Central memory CD8-positive, alpha-beta T cell (primary cell): ENCODE results near the gene S100Z.
"Not testable (repeated sequence)": the region's sequence is repeated elsewhere in the genome, so short reads cannot be mapped to it uniquely, and the experiment has no call there.

Experiments used
- ATAC-seq: fragments of 150-1000 bp; cut with Tn5 transposase; replicated peaks from 2 replicates; pipeline ENCODE4 v1.10.0; 2022; ENCODE audit warnings: mild to moderate bottlenecking, moderate FRiP score, moderate number of reproducible peaks; ENCODE audit not compliant: poor library complexity, severe bottlenecking; ENCODE audit errors: extremely low read depth
- DNase-seq, 2 donors: peaks; one replicate each; pipeline ENCODE4 v3.0.0; 2021; ENCODE audit warnings: low spot score in 2 of 2
- H3K27ac Mint-ChIP-seq: one replicate; pipeline ENCODE4 v1.8.0; 2022; ENCODE audit warnings: low read depth, mild to moderate bottlenecking, moderate library complexity, mixed read lengths
- H3K27me3 Mint-ChIP-seq: one replicate; pipeline ENCODE4 v1.8.0; 2022; ENCODE audit warnings: mixed read lengths
- H3K36me3 Mint-ChIP-seq: one replicate; pipeline ENCODE4 v1.8.0; 2022; ENCODE audit warnings: mild to moderate bottlenecking, moderate library complexity, mixed read lengths; ENCODE audit not compliant: insufficient read depth
- H3K4me1 Mint-ChIP-seq: one replicate; pipeline ENCODE4 v1.8.0; 2022; ENCODE audit warnings: mixed read lengths
- H3K4me3 Mint-ChIP-seq: one replicate; pipeline ENCODE4 v1.8.0; 2022; ENCODE audit warnings: mild to moderate bottlenecking, moderate library complexity, mixed read lengths
- H3K9me3 Mint-ChIP-seq: one replicate; pipeline ENCODE4 v1.8.0; 2022; ENCODE audit warnings: mixed read lengths

The S100Z gene

DNA sequence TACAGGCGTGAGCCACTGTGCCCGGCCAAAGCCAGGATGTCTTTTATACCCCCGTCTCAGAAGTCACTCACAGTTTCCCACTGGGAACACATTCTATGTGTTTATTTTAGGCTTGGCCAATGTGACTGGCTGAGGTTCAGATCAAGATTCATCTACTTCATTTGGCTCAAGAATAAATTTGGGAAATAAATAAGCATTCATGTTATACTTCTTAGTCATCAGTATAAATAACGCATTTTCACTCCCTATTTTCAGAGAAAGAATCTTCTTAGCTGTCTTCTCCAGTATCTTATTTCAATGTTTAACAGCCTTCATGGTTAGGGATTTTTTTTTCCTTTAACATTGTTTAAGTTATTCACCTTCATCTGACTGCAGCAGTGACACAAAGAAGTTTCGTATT, 11.8 kb downstream of the S100Z start:
- Mint-ChIP-seq H3K9me3 (no peaks in the 10 kb centered on the region), H3K4me3 (no peak overlapping the region), H3K36me3 (no peaks in the 10 kb centered on the region), H3K27ac (no peak overlapping the region), H3K4me1 (peaks cover 3% of the 10 kb centered on the region), H3K27me3 (no peaks in the 10 kb centered on the region)
- no peak for DNase-seq
- ATAC-seq: no peak

DNA sequence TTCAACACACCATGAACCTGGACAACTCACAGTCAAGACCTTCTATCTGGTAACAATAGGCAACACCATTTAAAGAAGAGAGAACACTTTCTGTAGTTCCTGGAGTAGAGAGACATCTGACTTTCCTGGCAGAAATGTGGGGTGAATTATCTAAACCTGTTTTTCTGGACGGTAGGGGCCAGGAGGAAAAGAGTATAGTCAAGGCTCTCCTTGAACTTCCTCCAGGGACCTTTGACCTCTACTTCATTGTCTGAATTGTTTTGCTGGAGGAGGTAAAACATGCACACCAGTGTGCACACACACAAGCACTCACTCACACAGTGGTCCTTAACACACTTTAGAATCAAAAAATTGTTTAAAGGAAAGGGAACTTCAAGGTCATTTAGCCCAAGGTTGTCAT, 13.2 kb downstream of the S100Z start:
- Mint-ChIP-seq H3K27me3 (no peaks in the 10 kb centered on the region), H3K9me3 (no peaks in the 10 kb centered on the region), H3K4me1 (no peaks in the 10 kb centered on the region), H3K36me3 (no peaks in the 10 kb centered on the region), H3K27ac (no peak overlapping the region), H3K4me3 (no peak overlapping the region)
- ATAC-seq: no peak
- DNase-seq: no peak

DNA sequence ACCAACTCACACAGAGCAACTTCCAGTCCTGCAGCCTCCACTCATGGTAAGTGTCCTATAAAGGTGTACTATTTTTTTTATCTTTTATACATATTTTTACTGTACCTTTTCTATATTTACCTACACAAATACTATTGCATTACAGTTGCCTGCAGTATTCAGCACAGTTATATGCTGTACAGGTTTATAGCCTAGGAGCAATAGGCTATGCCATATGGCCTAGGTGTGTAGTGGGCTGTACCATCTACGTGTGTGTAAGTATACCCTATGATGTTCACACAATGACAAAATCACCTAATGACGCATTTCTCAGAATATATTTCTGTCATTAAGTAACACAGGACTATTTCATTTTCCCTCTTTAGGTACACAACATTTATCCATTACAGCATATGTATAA, 16.7 kb downstream of the S100Z start:
- Mint-ChIP-seq H3K27ac (no peak overlapping the region), H3K27me3 (no peaks in the 10 kb centered on the region), H3K36me3 (no peaks in the 10 kb centered on the region), H3K9me3 (no peaks in the 10 kb centered on the region), H3K4me3 (no peak overlapping the region), H3K4me1 (no peaks in the 10 kb centered on the region)
- DNase-seq: no peak
- ATAC-seq: no peak

DNA sequence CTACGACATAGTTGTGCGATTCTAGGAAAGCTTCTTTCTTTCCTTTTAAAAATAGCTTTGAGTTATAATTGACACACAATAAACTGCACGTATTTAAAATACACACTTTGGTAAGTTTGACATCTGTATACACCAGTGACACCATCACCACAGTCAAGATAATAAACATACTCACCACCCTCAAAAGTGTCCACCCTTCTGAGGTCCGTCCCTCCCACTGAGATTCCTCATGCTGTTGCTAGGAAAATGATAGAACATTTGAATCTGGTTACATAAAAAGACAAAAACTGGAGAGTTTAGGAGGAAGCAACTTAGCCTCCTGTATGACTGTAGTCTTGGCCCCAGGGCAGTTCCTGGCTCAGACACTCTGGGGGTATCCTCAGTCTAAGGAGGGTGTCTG, 17.2 kb downstream of the S100Z start:
- H3K4me3 Mint-ChIP-seq: no peak overlapping the region
- DNase-seq (no peak), ATAC-seq (no peak)
- H3K27ac Mint-ChIP-seq: no peak overlapping the region
- no peaks in the 10 kb centered on the region for H3K36me3 Mint-ChIP-seq
- no peaks in the 10 kb centered on the region for H3K4me1 Mint-ChIP-seq
- no peaks in the 10 kb centered on the region for H3K27me3 Mint-ChIP-seq
- no peaks in the 10 kb centered on the region for H3K9me3 Mint-ChIP-seq

DNA sequence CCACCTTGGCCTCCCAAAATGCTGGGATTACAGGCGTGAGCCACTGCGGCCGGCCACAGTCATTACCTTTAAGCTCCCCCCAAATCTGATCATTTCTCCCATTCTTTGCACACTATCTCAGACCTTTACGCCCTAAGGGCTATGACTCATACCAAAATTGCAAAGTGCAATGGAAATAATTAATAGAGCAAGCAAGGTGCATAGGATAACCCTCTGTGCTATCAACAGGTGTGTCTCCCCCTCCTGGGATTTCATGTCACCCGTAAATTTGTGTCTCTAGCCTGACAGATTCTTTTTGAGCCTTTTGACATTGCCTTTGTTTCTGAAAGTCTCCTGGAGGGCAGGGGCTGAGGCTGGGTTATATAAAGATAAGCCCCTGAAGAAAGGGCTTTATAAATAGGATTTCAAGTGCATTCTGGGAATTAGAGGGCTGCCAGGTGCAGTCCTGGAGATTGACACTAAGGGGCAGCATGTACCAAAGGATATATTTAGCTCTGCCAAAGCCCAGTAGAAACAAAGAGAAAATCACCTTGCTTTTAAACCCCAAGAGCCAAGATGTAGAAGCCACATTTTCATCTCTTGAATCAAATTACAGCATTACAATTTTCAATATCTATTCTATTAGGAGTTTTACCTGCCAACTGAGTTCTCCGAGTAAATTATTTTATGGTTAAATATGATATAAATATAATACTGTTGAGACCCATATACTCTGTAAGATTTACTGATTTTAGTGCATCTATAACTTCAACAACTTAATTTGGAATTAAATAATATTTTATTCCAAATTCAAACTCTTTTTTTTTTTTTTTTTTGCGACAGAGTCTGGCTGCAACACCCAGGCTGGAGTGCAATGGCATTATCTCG, 18.2 kb downstream of the S100Z start:
- no peaks in the 10 kb centered on the region for H3K4me1 Mint-ChIP-seq
- no peaks in the 10 kb centered on the region for H3K9me3 Mint-ChIP-seq
- H3K27me3 Mint-ChIP-seq: no peaks in the 10 kb centered on the region
- no peak overlapping the region for H3K4me3 Mint-ChIP-seq
- no peak overlapping the region for H3K27ac Mint-ChIP-seq
- DNase-seq (peak; percentile 27 to 43), ATAC-seq (no peak)
- H3K36me3 Mint-ChIP-seq: no peaks in the 10 kb centered on the region

DNA sequence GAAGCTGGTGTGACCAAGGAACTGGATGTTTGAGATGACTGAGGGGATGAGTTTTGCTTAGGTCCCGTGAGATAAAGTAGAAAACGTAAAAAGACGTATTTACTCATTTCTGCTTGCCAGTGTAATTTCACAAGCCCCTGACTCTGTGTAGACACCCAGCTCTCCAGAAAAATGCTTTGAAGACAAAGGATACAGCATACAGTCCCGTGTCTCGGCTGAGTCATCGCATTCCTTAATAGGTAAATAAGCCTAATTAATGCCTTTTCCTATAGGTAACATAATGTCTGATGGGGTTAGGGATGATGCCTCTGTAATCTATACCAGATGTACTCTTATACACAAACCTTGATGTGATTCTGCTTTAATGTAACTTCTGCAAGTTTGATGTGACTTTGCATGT, 20.2 kb downstream of the S100Z start:
- no peak for DNase-seq
- no peak overlapping the region for H3K4me3 Mint-ChIP-seq
- no peaks in the 10 kb centered on the region for H3K4me1 Mint-ChIP-seq
- no peaks in the 10 kb centered on the region for H3K9me3 Mint-ChIP-seq
- no peak overlapping the region for H3K27ac Mint-ChIP-seq
- no peaks in the 10 kb centered on the region for H3K36me3 Mint-ChIP-seq
- no peaks in the 10 kb centered on the region for H3K27me3 Mint-ChIP-seq
- no peak for ATAC-seq

DNA sequence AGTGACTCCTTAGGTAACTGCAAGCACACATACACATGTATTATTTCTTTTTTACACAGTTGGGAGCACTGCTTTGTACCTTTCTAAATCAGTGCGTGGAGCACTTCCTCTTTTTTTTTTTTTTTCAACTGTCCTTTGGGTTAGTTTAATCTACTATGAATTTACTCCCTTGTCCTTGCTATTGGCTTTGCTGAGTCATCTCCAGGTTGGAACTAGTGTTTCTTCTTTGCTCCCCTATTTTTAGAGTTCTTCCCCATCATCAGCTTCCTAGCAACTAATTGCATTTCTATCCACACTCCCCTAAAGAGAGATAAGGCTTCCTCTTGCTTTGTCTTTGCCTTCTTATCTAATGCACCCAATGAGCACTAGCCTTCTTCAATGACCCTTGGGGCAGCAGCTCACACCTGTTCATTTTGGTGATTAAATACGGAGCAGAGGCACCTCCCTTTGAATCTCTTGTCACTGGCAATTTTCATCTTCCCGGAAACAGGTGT, 24.3 kb downstream of the S100Z start:
- DNase-seq: no peak
- H3K27ac Mint-ChIP-seq: no peak overlapping the region

DNA sequence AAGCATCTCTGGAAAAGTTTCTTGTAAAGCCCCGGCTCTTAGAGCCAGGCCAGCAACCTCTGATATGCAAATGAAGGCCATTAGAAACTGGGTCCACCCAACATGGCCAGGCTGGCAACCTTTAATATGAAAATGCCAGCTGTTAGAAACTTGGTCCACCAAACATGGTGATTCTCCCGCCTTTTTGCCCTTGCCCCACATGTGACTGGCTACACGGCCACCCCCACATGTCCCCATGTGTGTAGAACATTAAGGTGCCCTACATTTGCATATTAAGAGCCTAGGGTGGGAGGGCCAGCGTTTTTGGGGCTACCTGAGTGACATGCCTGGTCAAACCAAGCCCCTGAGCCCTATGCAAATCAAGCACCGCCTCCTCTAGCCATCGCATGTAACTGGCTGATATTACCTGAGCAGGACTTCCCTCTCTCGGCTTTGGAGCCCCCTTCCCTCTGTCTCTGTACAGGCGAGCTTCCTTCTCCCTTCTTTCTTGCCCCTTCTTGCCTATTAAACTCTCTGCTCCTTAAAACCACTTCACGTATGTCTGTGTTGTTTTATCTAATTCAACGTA, 39.0 kb downstream of the S100Z start:
- H3K27me3 Mint-ChIP-seq: peaks cover 62% of the 10 kb centered on the region
- no peak overlapping the region for H3K4me3 Mint-ChIP-seq
- H3K27ac Mint-ChIP-seq: no peak overlapping the region
- no peaks in the 10 kb centered on the region for H3K9me3 Mint-ChIP-seq
- no peak for ATAC-seq
- no peak for DNase-seq
- peaks cover 5% of the 10 kb centered on the region for H3K4me1 Mint-ChIP-seq
- peaks cover 2% of the 10 kb centered on the region for H3K36me3 Mint-ChIP-seq

More for the DNA sequence above, 24.3 kb downstream of the S100Z start:
- no peaks in the 10 kb centered on the region for H3K9me3 Mint-ChIP-seq
- no peak for ATAC-seq
- no peak overlapping the region for H3K4me3 Mint-ChIP-seq
- no peaks in the 10 kb centered on the region for H3K4me1 Mint-ChIP-seq
- no peaks in the 10 kb centered on the region for H3K27me3 Mint-ChIP-seq
- no peaks in the 10 kb centered on the region for H3K36me3 Mint-ChIP-seq

DNA sequence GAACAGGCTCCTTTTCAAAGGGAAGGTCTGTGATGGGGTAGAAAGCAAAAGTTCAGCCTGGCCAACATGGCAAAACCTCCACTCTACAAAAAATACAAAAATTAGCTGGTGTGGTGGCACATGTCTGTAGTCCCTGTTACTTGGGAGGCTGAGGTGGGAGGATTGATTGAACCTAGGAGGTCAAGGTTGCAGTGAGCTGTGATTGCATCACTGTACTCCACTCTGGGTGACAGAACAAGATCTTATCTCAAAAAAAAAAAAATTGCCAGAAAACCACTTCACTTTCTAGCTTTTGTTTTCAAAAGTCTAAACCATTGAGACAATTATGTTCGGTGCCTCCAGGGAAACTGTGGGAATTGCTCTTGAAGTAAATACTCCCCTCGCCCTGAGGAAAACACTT, 43.5 kb downstream of the S100Z start:
- no peak overlapping the region for H3K27ac Mint-ChIP-seq
- ATAC-seq: no peak
- H3K36me3 Mint-ChIP-seq: peaks cover 2% of the 10 kb centered on the region

DNA sequence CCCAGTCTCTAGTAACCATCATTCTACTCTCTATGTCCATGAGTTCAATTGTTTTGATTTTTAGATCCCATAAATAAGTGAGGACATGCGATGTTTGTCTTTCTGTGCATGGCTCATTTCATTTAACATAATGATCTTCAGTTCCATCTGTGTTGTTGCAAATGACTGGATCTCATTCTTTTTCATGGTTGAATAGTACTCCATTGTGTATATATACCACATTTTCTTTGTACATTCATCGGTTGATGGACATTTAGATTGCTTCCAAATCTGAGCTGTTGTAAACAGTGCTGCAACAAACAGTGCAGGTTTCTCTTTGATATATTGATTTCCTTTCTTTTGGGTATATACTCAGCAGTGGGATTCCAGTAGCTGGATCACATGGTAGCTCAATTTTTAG, 46.4 kb downstream of the S100Z start:
- Mint-ChIP-seq H3K9me3 (peaks cover 27% of the 10 kb centered on the region), H3K4me1 (no peaks in the 10 kb centered on the region), H3K36me3 (peaks cover 2% of the 10 kb centered on the region), H3K4me3 (no peak overlapping the region), H3K27ac (no peak overlapping the region), H3K27me3 (peaks cover 79% of the 10 kb centered on the region)
- no peak for DNase-seq
- ATAC-seq: no peak

More for the DNA sequence above, 43.5 kb downstream of the S100Z start:
- no peaks in the 10 kb centered on the region for H3K4me1 Mint-ChIP-seq
- peaks cover 11% of the 10 kb centered on the region for H3K9me3 Mint-ChIP-seq
- DNase-seq: no peak
- peaks cover 71% of the 10 kb centered on the region for H3K27me3 Mint-ChIP-seq
- H3K4me3 Mint-ChIP-seq: no peak overlapping the region

DNA sequence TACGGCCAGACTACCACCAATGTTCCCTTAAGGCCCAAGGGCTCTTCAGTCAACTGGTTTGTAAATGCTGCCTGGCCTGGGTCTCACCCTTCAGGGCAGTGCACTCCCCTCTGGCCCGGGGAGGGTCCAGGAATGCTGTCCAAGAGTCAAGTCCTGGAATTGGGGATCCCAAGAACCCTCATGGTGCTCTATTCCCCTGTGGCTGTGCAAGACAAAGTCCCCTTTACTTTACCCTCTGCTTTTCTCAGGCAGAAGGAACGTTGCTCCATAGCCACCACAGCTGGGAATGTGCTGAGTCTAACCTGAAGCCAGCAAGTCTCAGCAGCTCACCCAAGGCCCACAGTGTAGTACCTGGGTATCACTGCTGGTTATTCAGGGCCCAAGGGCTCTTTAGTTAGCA, 51.7 kb downstream of the S100Z start:
- peaks cover 59% of the 10 kb centered on the region for H3K27me3 Mint-ChIP-seq
- H3K9me3 Mint-ChIP-seq: peaks cover 22% of the 10 kb centered on the region
- no peaks in the 10 kb centered on the region for H3K4me1 Mint-ChIP-seq
- H3K4me3 Mint-ChIP-seq: no peak overlapping the region
- H3K36me3 Mint-ChIP-seq: no peaks in the 10 kb centered on the region
- no peak overlapping the region for H3K27ac Mint-ChIP-seq
- ATAC-seq (no peak), DNase-seq (no peak)

DNA sequence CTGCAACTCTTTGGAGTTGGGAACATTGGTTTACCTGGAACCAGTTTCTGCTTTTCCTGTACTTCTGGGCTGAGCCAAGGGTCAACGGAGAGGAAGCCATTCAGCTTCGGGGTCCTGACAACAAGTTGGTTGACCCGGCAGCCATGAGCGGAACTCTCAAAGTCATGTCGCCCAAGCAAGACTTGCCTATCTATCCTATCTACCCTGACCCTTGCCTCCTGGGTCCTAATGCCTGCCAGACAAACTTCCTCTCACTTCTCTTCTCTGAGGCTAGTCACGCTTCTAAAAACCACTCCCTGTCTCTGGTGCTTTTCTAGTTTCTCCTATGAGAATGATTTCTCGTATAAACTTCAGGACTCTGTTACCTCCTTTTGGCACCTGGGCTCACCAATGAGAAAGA, 58.4 kb downstream of the S100Z start:
- no peak for ATAC-seq
- no peak overlapping the region for H3K27ac Mint-ChIP-seq
- no peaks in the 10 kb centered on the region for H3K4me1 Mint-ChIP-seq
- H3K9me3 Mint-ChIP-seq: no peaks in the 10 kb centered on the region
- peaks cover 39% of the 10 kb centered on the region for H3K27me3 Mint-ChIP-seq
- no peak overlapping the region for H3K4me3 Mint-ChIP-seq
- no peak for DNase-seq
- H3K36me3 Mint-ChIP-seq: no peaks in the 10 kb centered on the region

DNA sequence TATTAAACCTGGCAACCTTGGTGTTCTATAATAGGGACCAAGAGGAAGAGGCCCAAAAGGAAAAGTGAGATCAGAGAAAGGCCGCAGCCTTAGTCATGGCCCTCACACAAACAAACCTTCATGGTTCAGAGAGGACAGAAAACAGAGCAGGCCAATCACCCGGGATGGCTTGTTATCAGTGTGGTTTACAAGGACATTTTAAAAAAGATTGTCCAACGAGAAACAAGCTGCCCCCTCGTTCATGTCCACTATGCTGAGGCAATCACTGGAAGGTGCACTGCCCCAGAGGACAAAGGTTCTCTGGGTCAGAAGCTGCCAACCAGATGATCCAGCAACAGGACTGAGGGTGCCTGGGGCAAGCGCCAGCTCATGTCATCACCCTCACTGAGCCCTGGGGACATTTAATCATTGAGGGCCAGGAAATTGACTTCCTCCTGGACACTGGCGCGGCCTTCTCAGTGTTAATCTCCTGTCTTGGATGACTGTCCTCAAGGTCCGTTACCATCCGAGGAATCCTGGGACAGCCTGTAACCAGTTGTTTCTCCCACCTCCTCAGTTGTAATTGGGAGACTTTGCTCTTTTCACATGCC, 60.6 kb downstream of the S100Z start:
- ATAC-seq, H3K4me3 Mint-ChIP-seq, H3K27ac Mint-ChIP-seq, H3K4me1 Mint-ChIP-seq, H3K9me3 Mint-ChIP-seq, DNase-seq, H3K36me3 Mint-ChIP-seq: not testable (repeated sequence)
- H3K27me3 Mint-ChIP-seq: peaks cover 43% of the 10 kb centered on the region
